LHCN-M2 (cell line): ENCODE measurements around the gene CBX7. TPM values are rescaled to one million over a fixed set of nuclear protein-coding genes. Genes with fewer than 3 reads are reported as not detected.
A peak's percentile ranks its signal among the peaks of the same experiment; 100 is the strongest.

Source experiments
- DNase-seq: peaks from one replicate; pipeline ENCODE4 v3.0.0-alpha.2; 2012; ENCODE audit warnings: low read depth
- polyA plus RNA-seq: library from polyadenylated mRNA; unstranded; fragments of >200 nt; gene quantifications from one replicate; pipeline ENCODE4 v1.2.1, GENCODE V29; 2012; ENCODE audit warnings: missing spikeins
- total RNA-seq: library from RNA; depleted of rRNA; stranded (reverse); fragments of >200 nt; gene quantifications from 2 replicates; pipeline ENCODE4 v1.2.3, GENCODE V29; 2014; rRNA removed

The CBX7 gene
- total RNA-seq, result 1.3 and 3.3 TPM in 2 replicates
- polyA plus RNA-seq, result 3.7 TPM

- DNase-seq, result peak; percentile 84
These were observed at the start of gene CBX7 for GRCh38 chr22:39152511-39153219. TSS of gene CBX7 (minus strand) at chr22:39152680. CDS start at chr22:39152444, 236 bp downstream.

- no peak for DNase-seq
These were observed 45.1 kb upstream of the CBX7 start for GRCh38 chr22:39197578-39197977.

GRCh38 chr22:39194098-39194497 is 41.6 kb upstream of the CBX7 start:
- no peak for DNase-seq

GRCh38 chr22:39188809-39189208 is 36.3 kb upstream of the CBX7 start:
- DNase-seq, result no peak

- no peak for DNase-seq
These were observed 33.1 kb upstream of the CBX7 start for GRCh38 chr22:39185601-39186012.

GRCh38 chr22:39184586-39185577 is 32.4 kb upstream of the CBX7 start:
- DNase-seq, result no peak

GRCh38 chr22:39183991-39184585 is 31.6 kb upstream of the CBX7 start:
- DNase-seq, result peak; percentile 72

GRCh38 chr22:39182478-39183030 is 30.1 kb upstream of the CBX7 start:
- peak; percentile 72 for DNase-seq

GRCh38 chr22:39181778-39182177 is 29.3 kb upstream of the CBX7 start:
- no peak for DNase-seq

- no peak for DNase-seq
These were observed 28.9 kb upstream of the CBX7 start for GRCh38 chr22:39181356-39181755.

GRCh38 chr22:39179841-39180335 is 27.4 kb upstream of the CBX7 start:
- no peak for DNase-seq

- no peak for DNase-seq
These were observed 26.9 kb upstream of the CBX7 start for GRCh38 chr22:39179401-39179827.

GRCh38 chr22:39178206-39179111 is 26.0 kb upstream of the CBX7 start:
- no peak for DNase-seq

- DNase-seq, result no peak
These were observed 25.3 kb upstream of the CBX7 start for GRCh38 chr22:39177791-39178190.

GRCh38 chr22:39177456-39177775 is 24.9 kb upstream of the CBX7 start:
- no peak for DNase-seq

GRCh38 chr22:39176714-39177455 is 24.4 kb upstream of the CBX7 start:
- DNase-seq, result no peak

- DNase-seq, result peak; percentile 89
These were observed 23.7 kb upstream of the CBX7 start for GRCh38 chr22:39176143-39176713.

GRCh38 chr22:39175353-39176142 is 23.1 kb upstream of the CBX7 start:
- DNase-seq, result peak; percentile 50
